ENCODE data around the gene CFC1B.
"Not testable (repeated sequence)": the region's sequence is repeated elsewhere in the genome, so short reads cannot be mapped to it uniquely, and the experiment has no call there.

The CFC1B gene

GRCh38 chr2:130520992-130521391 is at the start of gene CFC1B:
Gene CFC1B, plus strand, starts transcription at chr2:130521222. Its CDS starts 263 bp downstream, at chr2:130521485.
- H3K4me3 ChIP-seq (ENCODE audit: low read depth in 1 of 5, low read length in 5 of 5); H3K9ac ChIP-seq (ENCODE audit: low read length in 5 of 5); H3K27ac ChIP-seq (ENCODE audit: low read depth, low read length); H3K4me1 ChIP-seq (ENCODE audit: control insufficient read depth in 5 of 5, insufficient read depth in 5 of 5, low read length in 5 of 5); H3K27me3 ChIP-seq (ENCODE audit: control insufficient read depth in 5 of 5, insufficient read depth in 4 of 5, low read length in 5 of 5); H3K36me3 ChIP-seq (ENCODE audit: control insufficient read depth in 5 of 5, insufficient read depth in 5 of 5, low read length in 5 of 5); H3K9me3 ChIP-seq (ENCODE audit: control insufficient read depth in 5 of 5, low read length in 5 of 5): not testable (repeated sequence)

DNA sequence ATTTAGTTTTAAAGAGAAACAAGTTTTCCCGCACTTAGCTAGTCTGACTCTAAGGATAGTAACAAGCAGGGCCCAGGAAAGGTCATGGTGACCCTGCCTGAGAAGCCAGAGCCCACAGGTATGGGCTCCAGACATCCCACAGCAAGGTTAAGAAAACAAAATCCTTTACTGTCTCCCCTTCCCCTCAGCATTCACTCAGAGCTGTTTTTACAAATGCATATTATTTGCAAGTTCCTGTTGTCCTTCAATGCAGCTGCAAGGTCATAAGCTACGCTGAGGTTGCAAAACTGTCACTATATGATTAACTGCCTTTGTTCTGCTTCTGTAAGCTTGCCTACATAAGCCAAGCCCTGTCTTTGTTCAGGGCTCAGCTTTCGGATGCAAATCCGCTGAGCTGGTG is 29.9 kb upstream of the CFC1B start:
- H3K36me3 ChIP-seq (ENCODE audit: control insufficient read depth in 5 of 5, insufficient read depth in 5 of 5, low read length in 5 of 5); H3K4me1 ChIP-seq (ENCODE audit: control insufficient read depth in 5 of 5, insufficient read depth in 5 of 5, low read length in 5 of 5); H3K4me3 ChIP-seq (ENCODE audit: low read depth in 1 of 5, low read length in 5 of 5); H3K9me3 ChIP-seq (ENCODE audit: control insufficient read depth in 5 of 5, low read length in 5 of 5); H3K27ac ChIP-seq (ENCODE audit: low read depth, low read length); H3K27me3 ChIP-seq (ENCODE audit: control insufficient read depth in 5 of 5, insufficient read depth in 4 of 5, low read length in 5 of 5); H3K9ac ChIP-seq (ENCODE audit: low read length in 5 of 5): not testable (repeated sequence)

GRCh38 chr2:130509228-130509627 is 11.8 kb upstream of the CFC1B start, which contains the start of gene POTEI:
Gene POTEI, minus strand, starts transcription at chr2:130509328. Its CDS starts 93 bp downstream, at chr2:130509235.
- not testable (repeated sequence) for H3K4me1 ChIP-seq (ENCODE audit: control insufficient read depth in 5 of 5, insufficient read depth in 5 of 5, low read length in 5 of 5); H3K9ac ChIP-seq (ENCODE audit: low read length in 5 of 5); H3K4me3 ChIP-seq (ENCODE audit: low read depth in 1 of 5, low read length in 5 of 5); H3K27me3 ChIP-seq (ENCODE audit: control insufficient read depth in 5 of 5, insufficient read depth in 4 of 5, low read length in 5 of 5); H3K36me3 ChIP-seq (ENCODE audit: control insufficient read depth in 5 of 5, insufficient read depth in 5 of 5, low read length in 5 of 5); H3K27ac ChIP-seq (ENCODE audit: low read depth, low read length); H3K9me3 ChIP-seq (ENCODE audit: control insufficient read depth in 5 of 5, low read length in 5 of 5)

GRCh38 chr2:130510807-130511746 is 9.9 kb upstream of the CFC1B start:
- H3K9me3 ChIP-seq (ENCODE audit: control insufficient read depth in 5 of 5, low read length in 5 of 5); H3K27me3 ChIP-seq (ENCODE audit: control insufficient read depth in 5 of 5, insufficient read depth in 4 of 5, low read length in 5 of 5); H3K36me3 ChIP-seq (ENCODE audit: control insufficient read depth in 5 of 5, insufficient read depth in 5 of 5, low read length in 5 of 5); H3K4me1 ChIP-seq (ENCODE audit: control insufficient read depth in 5 of 5, insufficient read depth in 5 of 5, low read length in 5 of 5); H3K9ac ChIP-seq (ENCODE audit: low read length in 5 of 5); H3K27ac ChIP-seq (ENCODE audit: low read depth, low read length); H3K4me3 ChIP-seq (ENCODE audit: low read depth in 1 of 5, low read length in 5 of 5): not testable (repeated sequence)

GRCh38 chr2:130511747-130512451 is 9.1 kb upstream of the CFC1B start:
- not testable (repeated sequence) for H3K27ac ChIP-seq (ENCODE audit: low read depth, low read length); H3K36me3 ChIP-seq (ENCODE audit: control insufficient read depth in 5 of 5, insufficient read depth in 5 of 5, low read length in 5 of 5); H3K9me3 ChIP-seq (ENCODE audit: control insufficient read depth in 5 of 5, low read length in 5 of 5); H3K9ac ChIP-seq (ENCODE audit: low read length in 5 of 5); H3K27me3 ChIP-seq (ENCODE audit: control insufficient read depth in 5 of 5, insufficient read depth in 4 of 5, low read length in 5 of 5); H3K4me3 ChIP-seq (ENCODE audit: low read depth in 1 of 5, low read length in 5 of 5); H3K4me1 ChIP-seq (ENCODE audit: control insufficient read depth in 5 of 5, insufficient read depth in 5 of 5, low read length in 5 of 5)

DNA sequence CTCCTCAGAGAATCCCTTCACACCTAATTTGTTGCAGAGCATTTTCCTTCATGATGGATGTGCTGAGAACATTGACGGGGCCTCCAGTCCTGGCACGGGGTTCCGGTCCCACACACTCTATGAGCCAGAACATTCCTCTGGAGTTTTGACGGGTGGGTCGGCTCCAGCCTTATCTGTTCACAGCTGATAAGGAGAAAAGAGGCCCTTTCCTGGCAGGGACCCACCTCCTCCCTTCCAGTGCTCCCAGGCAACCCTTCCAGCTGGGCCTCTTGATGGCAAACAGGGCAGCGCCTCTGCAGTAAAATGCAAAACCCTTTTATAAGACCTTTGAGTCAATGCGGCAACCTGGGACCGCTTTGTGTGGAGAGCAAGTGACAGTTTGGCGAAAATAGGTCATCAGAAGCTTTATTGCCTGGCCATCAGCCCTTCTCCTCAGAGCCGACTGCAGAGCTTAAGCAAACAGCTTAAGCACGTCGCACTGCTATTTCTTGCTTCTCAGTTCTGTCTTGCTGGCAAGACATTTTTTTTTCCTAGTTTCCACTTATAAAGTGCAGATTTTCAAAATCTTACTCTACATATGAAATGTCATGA is 2.4 kb upstream of the CFC1B start:
- not testable (repeated sequence) for H3K4me3 ChIP-seq (ENCODE audit: low read depth in 1 of 5, low read length in 5 of 5); H3K27me3 ChIP-seq (ENCODE audit: control insufficient read depth in 5 of 5, insufficient read depth in 4 of 5, low read length in 5 of 5); H3K4me1 ChIP-seq (ENCODE audit: control insufficient read depth in 5 of 5, insufficient read depth in 5 of 5, low read length in 5 of 5); H3K36me3 ChIP-seq (ENCODE audit: control insufficient read depth in 5 of 5, insufficient read depth in 5 of 5, low read length in 5 of 5); H3K27ac ChIP-seq (ENCODE audit: low read depth, low read length); H3K9ac ChIP-seq (ENCODE audit: low read length in 5 of 5); H3K9me3 ChIP-seq (ENCODE audit: control insufficient read depth in 5 of 5, low read length in 5 of 5)

DNA sequence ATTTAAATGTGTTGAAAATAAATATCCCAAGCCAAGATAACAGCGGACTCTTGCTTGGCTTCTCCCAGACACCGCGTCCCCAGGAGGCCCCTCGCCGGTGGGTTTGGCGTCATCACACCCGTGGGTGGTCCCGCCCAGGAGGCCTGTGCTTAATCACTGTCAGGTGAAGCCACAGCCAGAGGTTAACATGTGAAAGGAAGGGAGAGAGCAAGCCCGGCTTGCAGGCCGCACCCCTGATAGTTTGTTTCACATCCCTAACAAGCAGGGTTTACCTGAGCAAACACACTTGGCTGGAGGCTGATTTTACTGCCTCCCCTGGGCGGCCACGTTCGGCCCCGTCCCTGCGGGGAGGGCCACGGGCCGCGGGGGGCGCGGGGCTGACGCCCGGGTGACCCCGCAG is 1.4 kb downstream of the CFC1B start:
- H3K4me1 ChIP-seq (ENCODE audit: control insufficient read depth in 5 of 5, insufficient read depth in 5 of 5, low read length in 5 of 5); H3K9me3 ChIP-seq (ENCODE audit: control insufficient read depth in 5 of 5, low read length in 5 of 5); H3K9ac ChIP-seq (ENCODE audit: low read length in 5 of 5); H3K27ac ChIP-seq (ENCODE audit: low read depth, low read length); H3K36me3 ChIP-seq (ENCODE audit: control insufficient read depth in 5 of 5, insufficient read depth in 5 of 5, low read length in 5 of 5); H3K4me3 ChIP-seq (ENCODE audit: low read depth in 1 of 5, low read length in 5 of 5); H3K27me3 ChIP-seq (ENCODE audit: control insufficient read depth in 5 of 5, insufficient read depth in 4 of 5, low read length in 5 of 5): not testable (repeated sequence)

GRCh38 chr2:130527365-130527967 is 6.4 kb downstream of the CFC1B start:
- H3K9ac ChIP-seq (ENCODE audit: low read length in 5 of 5); H3K36me3 ChIP-seq (ENCODE audit: control insufficient read depth in 5 of 5, insufficient read depth in 5 of 5, low read length in 5 of 5); H3K4me1 ChIP-seq (ENCODE audit: control insufficient read depth in 5 of 5, insufficient read depth in 5 of 5, low read length in 5 of 5); H3K9me3 ChIP-seq (ENCODE audit: control insufficient read depth in 5 of 5, low read length in 5 of 5); H3K4me3 ChIP-seq (ENCODE audit: low read depth in 1 of 5, low read length in 5 of 5); H3K27ac ChIP-seq (ENCODE audit: low read depth, low read length); H3K27me3 ChIP-seq (ENCODE audit: control insufficient read depth in 5 of 5, insufficient read depth in 4 of 5, low read length in 5 of 5): not testable (repeated sequence)

- not testable (repeated sequence) for H3K4me1 ChIP-seq (ENCODE audit: control insufficient read depth in 5 of 5, insufficient read depth in 5 of 5, low read length in 5 of 5); H3K9me3 ChIP-seq (ENCODE audit: control insufficient read depth in 5 of 5, low read length in 5 of 5); H3K9ac ChIP-seq (ENCODE audit: low read length in 5 of 5); H3K36me3 ChIP-seq (ENCODE audit: control insufficient read depth in 5 of 5, insufficient read depth in 5 of 5, low read length in 5 of 5); H3K27me3 ChIP-seq (ENCODE audit: control insufficient read depth in 5 of 5, insufficient read depth in 4 of 5, low read length in 5 of 5); H3K4me3 ChIP-seq (ENCODE audit: low read depth in 1 of 5, low read length in 5 of 5); H3K27ac ChIP-seq (ENCODE audit: low read depth, low read length)
Observed at GRCh38 chr2:130529545-130529944, 8.5 kb downstream of the CFC1B start.

DNA sequence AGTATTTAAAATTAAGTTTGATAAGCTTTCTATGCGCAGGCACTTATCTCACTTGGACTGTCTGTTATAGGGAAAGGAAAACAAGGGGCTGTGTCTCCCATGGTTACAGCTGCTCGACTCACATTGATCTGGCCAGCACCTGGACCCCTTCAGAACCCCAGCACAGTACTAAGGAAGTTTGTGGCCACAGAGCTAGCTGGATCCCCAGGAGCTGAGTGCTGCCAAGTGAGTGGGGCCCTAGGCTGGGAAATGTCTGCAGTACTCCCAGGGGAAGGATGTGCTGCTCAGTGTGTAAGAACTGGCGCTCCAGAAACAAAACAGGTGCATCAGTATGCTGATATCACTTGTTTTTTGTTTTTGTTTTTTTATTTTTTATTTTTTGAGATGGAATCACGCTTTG is 9.2 kb downstream of the CFC1B start:
- H3K4me1 ChIP-seq (ENCODE audit: control insufficient read depth in 5 of 5, insufficient read depth in 5 of 5, low read length in 5 of 5); H3K9ac ChIP-seq (ENCODE audit: low read length in 5 of 5); H3K9me3 ChIP-seq (ENCODE audit: control insufficient read depth in 5 of 5, low read length in 5 of 5); H3K4me3 ChIP-seq (ENCODE audit: low read depth in 1 of 5, low read length in 5 of 5); H3K36me3 ChIP-seq (ENCODE audit: control insufficient read depth in 5 of 5, insufficient read depth in 5 of 5, low read length in 5 of 5); H3K27me3 ChIP-seq (ENCODE audit: control insufficient read depth in 5 of 5, insufficient read depth in 4 of 5, low read length in 5 of 5); H3K27ac ChIP-seq (ENCODE audit: low read depth, low read length): not testable (repeated sequence)
